Thymus (tissue), 11 donors: ENCODE results near the gene NPTN. TPM values are rescaled to one million over a fixed set of nuclear protein-coding genes. Genes with fewer than 3 reads are reported as not detected.
"Not testable (repeated sequence)": the region's sequence is repeated elsewhere in the genome, so short reads cannot be mapped to it uniquely, and the experiment has no call there.

Experiments used
- DNase-seq, 9 donors: peaks; one replicate each; pipeline ENCODE4 v3.0.0-alpha.2; 2013; ENCODE audit warnings: low spot score in 9 of 9, low read depth in 6 of 9, missing footprints in 1 of 9
- H3K27ac ChIP-seq, 2 donors: one replicate each; pipeline ENCODE4 v1.5.1; 2013; ENCODE audit warnings: control low read depth in 1 of 2, low read depth in 1 of 2, low read length in 1 of 2, mild to moderate bottlenecking in 1 of 2, moderate library complexity in 1 of 2
- H3K27me3 ChIP-seq, 2 donors: one replicate each; pipeline ENCODE4 v1.5.1; 2013; ENCODE audit warnings: low read length in 1 of 2; ENCODE audit not compliant: control insufficient read depth in 2 of 2, insufficient read depth in 1 of 2
- H3K36me3 ChIP-seq, 2 donors: one replicate each; pipeline ENCODE4 v1.5.1; 2013; ENCODE audit warnings: low read length in 1 of 2, mild to moderate bottlenecking in 1 of 2, moderate library complexity in 1 of 2; ENCODE audit not compliant: control insufficient read depth in 2 of 2, insufficient read depth in 2 of 2
- H3K4me1 ChIP-seq, 2 donors: one replicate each; pipeline ENCODE4 v1.5.1; 2013; ENCODE audit warnings: low read length in 2 of 2; ENCODE audit not compliant: control insufficient read depth in 2 of 2, insufficient read depth in 2 of 2
- H3K4me3 ChIP-seq, 2 donors: one replicate each; pipeline ENCODE4 v1.5.1; 2013; ENCODE audit warnings: low read length in 2 of 2, control low read depth in 1 of 2, mild to moderate bottlenecking in 1 of 2
- H3K9me3 ChIP-seq, 2 donors: one replicate each; pipeline ENCODE4 v1.5.1; 2013; ENCODE audit warnings: low read length in 1 of 2, mild to moderate bottlenecking in 1 of 2; ENCODE audit not compliant: control insufficient read depth in 2 of 2, insufficient read depth in 1 of 2
- WGBS: extraction: QIAGEN DNeasy Blood & Tissue Kit; methylation state at CpG from one replicate; pipeline ENCODE4 v1.1.7; 2013; 5-methylcytosine and 5-hydroxymethylcytosine counted together
- polyA plus RNA-seq: library from polyadenylated mRNA; stranded (reverse); fragments of 200-250 nt; gene quantifications from one replicate; pipeline ENCODE4 v1.2.3, GENCODE V29; 2013
- total RNA-seq: library from RNA; stranded (reverse); fragments of 120-200 nt; gene quantifications from one replicate; pipeline ENCODE4 v1.2.4, GENCODE V29; 2013
- donor health status: healthy.

Gene NPTN
- total and polyA plus RNA-seq, 2 donors: 39.9 to 45.9 TPM

- no peak overlapping the region for H3K27ac ChIP-seq
- no peaks in the 10 kb centered on the region for H3K9me3 ChIP-seq
- H3K4me1 ChIP-seq: peaks cover 3% of the 10 kb centered on the region in 2 donors
- DNase-seq: no peak
- peaks cover 3 to 9% of the 10 kb centered on the region in 2 donors for H3K36me3 ChIP-seq
- no peak overlapping the region for H3K4me3 ChIP-seq
- no peaks in the 10 kb centered on the region for H3K27me3 ChIP-seq
- WGBS: 97% methylated on average over 1 of the region's 1 CpG
Measured at GRCh38 chr15:73558529-73558928, 74.7 kb downstream of the NPTN start.

- H3K27ac ChIP-seq: no peak overlapping the region
- H3K4me1 ChIP-seq: peaks cover 3% of the 10 kb centered on the region in 2 donors
- H3K4me3 ChIP-seq: no peak overlapping the region
- no peaks in the 10 kb centered on the region for H3K9me3 ChIP-seq
- no peak for DNase-seq
- WGBS: 96% methylated on average over 4 of the region's 4 CpGs
- peaks cover 3% of the 10 kb centered on the region in 2 donors for H3K36me3 ChIP-seq
- no peaks in the 10 kb centered on the region for H3K27me3 ChIP-seq
Measured at GRCh38 chr15:73555080-73555479, 78.1 kb downstream of the NPTN start.

- Histone ChIP-seq H3K4me1 (peaks cover 1 to 3% of the 10 kb centered on the region in 2 donors), H3K27me3 (no peaks in the 10 kb centered on the region), H3K36me3 (peaks cover 0 to 3% of the 10 kb centered on the region in 2 donors), H3K27ac (no peak overlapping the region), H3K9me3 (no peaks in the 10 kb centered on the region), H3K4me3 (no peak overlapping the region)
- no peak for DNase-seq
Measured at GRCh38 chr15:73550190-73550589, 83.0 kb downstream of the NPTN start.

- 96% methylated on average over 3 of the region's 3 CpGs for WGBS
- not testable (repeated sequence) for H3K4me1 ChIP-seq, H3K4me3 ChIP-seq, H3K27me3 ChIP-seq, H3K9me3 ChIP-seq, H3K27ac ChIP-seq, H3K36me3 ChIP-seq, DNase-seq
Measured at GRCh38 chr15:73548925-73549324, 84.3 kb downstream of the NPTN start.

GRCh38 chr15:73541479-73541878 lies 91.7 kb downstream of the NPTN start:
- H3K36me3 ChIP-seq: no peaks in the 10 kb centered on the region
- H3K9me3 ChIP-seq: no peaks in the 10 kb centered on the region
- no peak for DNase-seq
- no peaks in the 10 kb centered on the region for H3K4me1 ChIP-seq
- H3K27me3 ChIP-seq: no peaks in the 10 kb centered on the region
- no peak overlapping the region for H3K4me3 ChIP-seq
- no peak overlapping the region for H3K27ac ChIP-seq

- Histone ChIP-seq H3K4me1 (no peaks in the 10 kb centered on the region), H3K4me3 (no peak overlapping the region), H3K9me3 (no peaks in the 10 kb centered on the region), H3K27ac (no peak overlapping the region), H3K27me3 (no peaks in the 10 kb centered on the region), H3K36me3 (no peaks in the 10 kb centered on the region)
- DNase-seq: no peak
- WGBS: 81% methylated on average over 3 of the region's 3 CpGs
Measured at GRCh38 chr15:73540161-73540560, 93.0 kb downstream of the NPTN start.

GRCh38 chr15:73539212-73540128 lies 93.7 kb downstream of the NPTN start:
- no peak overlapping the region for H3K4me3 ChIP-seq
- H3K27me3 ChIP-seq: no peaks in the 10 kb centered on the region
- 93% methylated on average over 9 of the region's 9 CpGs for WGBS
- DNase-seq: no peak
- H3K4me1 ChIP-seq: no peaks in the 10 kb centered on the region
- H3K9me3 ChIP-seq: no peaks in the 10 kb centered on the region
- no peak overlapping the region for H3K27ac ChIP-seq
- H3K36me3 ChIP-seq: no peaks in the 10 kb centered on the region

GRCh38 chr15:73538563-73539211 lies 94.5 kb downstream of the NPTN start:
- H3K4me1 ChIP-seq: no peaks in the 10 kb centered on the region
- no peaks in the 10 kb centered on the region for H3K36me3 ChIP-seq
- WGBS: 98% methylated on average over 10 of the region's 10 CpGs
- H3K4me3 ChIP-seq: no peak overlapping the region
- no peaks in the 10 kb centered on the region for H3K27me3 ChIP-seq
- no peak for DNase-seq
- H3K27ac ChIP-seq: no peak overlapping the region
- H3K9me3 ChIP-seq: no peaks in the 10 kb centered on the region

- H3K4me1 ChIP-seq: no peaks in the 10 kb centered on the region
- 98% methylated on average over 2 of the region's 2 CpGs for WGBS
- no peak for DNase-seq
- no peaks in the 10 kb centered on the region for H3K27me3 ChIP-seq
- no peak overlapping the region for H3K4me3 ChIP-seq
- no peaks in the 10 kb centered on the region for H3K9me3 ChIP-seq
- no peak overlapping the region for H3K27ac ChIP-seq
- H3K36me3 ChIP-seq: no peaks in the 10 kb centered on the region
Measured at GRCh38 chr15:73538123-73538522, 95.1 kb downstream of the NPTN start.
